A549 treated with dexamethasone at 1 μM for 4 hours (cell line): ENCODE measurements around the gene HAO1. TPM values are rescaled to one million over a fixed set of nuclear protein-coding genes. Genes with fewer than 3 reads are reported as not detected.

Source experiments
- total RNA-seq: library from RNA; stranded (reverse); fragments of 200-300 nt; extraction: Qiagen RNA extraction; gene quantifications from 5 replicates; pipeline ENCODE4 v1.2.3, GENCODE V29; 2022

Gene HAO1
- not detected in 5 replicates for total RNA-seq

GRCh38 chr20:7940341-7940740 is at the start of gene HAO1:
Gene HAO1, minus strand, starts transcription at chr20:7940458. Its CDS starts 36 bp downstream, at chr20:7940422.

Other genes with a start within 250 kb of the HAO1 start
- gene TMX4, start 79.3 kb upstream of the HAO1 start, total RNA-seq, result 17.6 to 21.1 TPM (median 20.2 TPM) in 5 replicates
- 0.20 to 1.2 TPM (median 0.66 TPM) in 5 replicates for gene PLCB1, start 191.8 kb upstream of the HAO1 start, total RNA-seq